Stomach smooth muscle (tissue), 2 donors: Measurements from ENCODE around the gene DLG1.

Source experiments
- H3K27ac ChIP-seq: one replicate; pipeline ENCODE4 v1.7.0; 2013; ENCODE audit warnings: mild to moderate bottlenecking, low read length, inconsistent platforms
- H3K27me3 ChIP-seq, 2 donors: one replicate each; pipeline ENCODE4 v1.7.0; 2013; ENCODE audit warnings: low read length in 2 of 2; ENCODE audit not compliant: insufficient read depth in 2 of 2, control insufficient read depth in 1 of 2
- H3K36me3 ChIP-seq, 2 donors: one replicate each; pipeline ENCODE4 v1.7.0; 2013; ENCODE audit warnings: low read length in 2 of 2; ENCODE audit not compliant: control insufficient read depth in 2 of 2, insufficient read depth in 2 of 2
- H3K4me1 ChIP-seq: one replicate; pipeline ENCODE4 v1.7.0; 2013; ENCODE audit warnings: low read length; ENCODE audit not compliant: control insufficient read depth, insufficient read depth
- H3K4me3 ChIP-seq, 2 donors: one replicate each; pipeline ENCODE4 v1.7.0; 2013; ENCODE audit warnings: low read length in 2 of 2
- H3K9ac ChIP-seq, 2 donors: one replicate each; pipeline ENCODE4 v1.7.0; 2013; ENCODE audit warnings: low read length in 2 of 2, mild to moderate bottlenecking in 1 of 2
- H3K9me3 ChIP-seq, 2 donors: one replicate each; pipeline ENCODE4 v1.7.0; 2013; ENCODE audit warnings: low read length in 2 of 2; ENCODE audit not compliant: control insufficient read depth in 2 of 2
- donor health status: healthy.
- donor health status: Pancreatic carcinoma.

Gene DLG1

GRCh38 chr3:197229178-197229577, 69.2 kb downstream of the DLG1 start:
- Histone ChIP-seq H3K4me3 (no peak overlapping the region), H3K36me3 (no peaks in the 10 kb centered on the region), H3K9ac (no peak overlapping the region), H3K9me3 (no peaks in the 10 kb centered on the region), H3K27me3 (no peaks in the 10 kb centered on the region), H3K27ac (no peak overlapping the region), H3K4me1 (no peaks in the 10 kb centered on the region)

- no peak overlapping the region for H3K9ac ChIP-seq
- no peak overlapping the region for H3K27ac ChIP-seq
- H3K4me1 ChIP-seq = peaks cover 1% of the 10 kb centered on the region
- H3K27me3 ChIP-seq = no peaks in the 10 kb centered on the region
- no peaks in the 10 kb centered on the region for H3K36me3 ChIP-seq
- H3K9me3 ChIP-seq = no peaks in the 10 kb centered on the region
- H3K4me3 ChIP-seq = no peak overlapping the region
Measured at GRCh38 chr3:197227780-197228574, 70.4 kb downstream of the DLG1 start.

- H3K4me1 ChIP-seq = peaks cover 13% of the 10 kb centered on the region
- no peak overlapping the region for H3K9ac ChIP-seq
- no peaks in the 10 kb centered on the region for H3K9me3 ChIP-seq
- H3K4me3 ChIP-seq = no peak overlapping the region
- H3K27me3 ChIP-seq = no peaks in the 10 kb centered on the region
- H3K27ac ChIP-seq = no peak overlapping the region
- no peaks in the 10 kb centered on the region for H3K36me3 ChIP-seq
Measured at GRCh38 chr3:197226179-197226578, 72.2 kb downstream of the DLG1 start.

- H3K9ac ChIP-seq = no peak overlapping the region
- H3K27me3 ChIP-seq = no peaks in the 10 kb centered on the region
- H3K4me1 ChIP-seq = peaks cover 13% of the 10 kb centered on the region
- H3K4me3 ChIP-seq = no peak overlapping the region
- H3K36me3 ChIP-seq = no peaks in the 10 kb centered on the region
- no peak overlapping the region for H3K27ac ChIP-seq
- no peaks in the 10 kb centered on the region for H3K9me3 ChIP-seq
Measured at GRCh38 chr3:197225579-197225978, 72.8 kb downstream of the DLG1 start.

GRCh38 chr3:197224034-197224444, 74.4 kb downstream of the DLG1 start:
- peaks cover 13% of the 10 kb centered on the region for H3K4me1 ChIP-seq
- no peaks in the 10 kb centered on the region for H3K36me3 ChIP-seq
- no peaks in the 10 kb centered on the region for H3K9me3 ChIP-seq
- H3K4me3 ChIP-seq = no peak overlapping the region
- H3K27me3 ChIP-seq = no peaks in the 10 kb centered on the region
- no peak overlapping the region for H3K27ac ChIP-seq
- no peak overlapping the region for H3K9ac ChIP-seq

GRCh38 chr3:197222937-197223370, 75.5 kb downstream of the DLG1 start:
- no peak overlapping the region for H3K27ac ChIP-seq

GRCh38 chr3:197219619-197220018, 78.8 kb downstream of the DLG1 start:
- Histone ChIP-seq H3K4me1 (peaks cover 17% of the 10 kb centered on the region), H3K4me3 (no peak overlapping the region)

More at GRCh38 chr3:197222937-197223370, 75.5 kb downstream of the DLG1 start:
- Histone ChIP-seq H3K4me3 (no peak overlapping the region), H3K9ac (no peak overlapping the region), H3K36me3 (no peaks in the 10 kb centered on the region), H3K4me1 (peaks cover 13% of the 10 kb centered on the region), H3K9me3 (no peaks in the 10 kb centered on the region), H3K27me3 (no peaks in the 10 kb centered on the region)

GRCh38 chr3:197218210-197218609, 80.2 kb downstream of the DLG1 start:
- H3K4me3 ChIP-seq = no peak overlapping the region
- H3K27ac ChIP-seq = no peak overlapping the region
- no peaks in the 10 kb centered on the region for H3K36me3 ChIP-seq
- H3K9me3 ChIP-seq = no peaks in the 10 kb centered on the region
- peaks cover 17% of the 10 kb centered on the region for H3K4me1 ChIP-seq
- H3K9ac ChIP-seq = no peak overlapping the region
- no peaks in the 10 kb centered on the region for H3K27me3 ChIP-seq

More at GRCh38 chr3:197219619-197220018, 78.8 kb downstream of the DLG1 start:
- Histone ChIP-seq H3K9me3 (no peaks in the 10 kb centered on the region), H3K9ac (no peak overlapping the region), H3K27me3 (no peaks in the 10 kb centered on the region), H3K27ac (no peak overlapping the region), H3K36me3 (no peaks in the 10 kb centered on the region)

- H3K9ac ChIP-seq = no peak overlapping the region
- no peaks in the 10 kb centered on the region for H3K27me3 ChIP-seq
- no peaks in the 10 kb centered on the region for H3K9me3 ChIP-seq
Measured at GRCh38 chr3:197216914-197217313, 81.5 kb downstream of the DLG1 start.

GRCh38 chr3:197216169-197216860, 82.1 kb downstream of the DLG1 start:
- Histone ChIP-seq H3K27ac (no peak overlapping the region), H3K9me3 (no peaks in the 10 kb centered on the region), H3K36me3 (no peaks in the 10 kb centered on the region), H3K27me3 (no peaks in the 10 kb centered on the region), H3K4me1 (peaks cover 5% of the 10 kb centered on the region), H3K4me3 (no peak overlapping the region), H3K9ac (no peak overlapping the region)

More at GRCh38 chr3:197216914-197217313, 81.5 kb downstream of the DLG1 start:
- Histone ChIP-seq H3K4me1 (peaks cover 9% of the 10 kb centered on the region), H3K36me3 (no peaks in the 10 kb centered on the region), H3K4me3 (no peak overlapping the region), H3K27ac (no peak overlapping the region)

GRCh38 chr3:197212290-197212689, 86.1 kb downstream of the DLG1 start:
- Histone ChIP-seq H3K27ac (no peak overlapping the region), H3K36me3 (no peaks in the 10 kb centered on the region), H3K27me3 (no peaks in the 10 kb centered on the region), H3K9ac (no peak overlapping the region), H3K4me1 (peaks cover 4% of the 10 kb centered on the region), H3K9me3 (no peaks in the 10 kb centered on the region), H3K4me3 (no peak overlapping the region)
